Measurements from ENCODE around the gene IRF7.

DNA sequence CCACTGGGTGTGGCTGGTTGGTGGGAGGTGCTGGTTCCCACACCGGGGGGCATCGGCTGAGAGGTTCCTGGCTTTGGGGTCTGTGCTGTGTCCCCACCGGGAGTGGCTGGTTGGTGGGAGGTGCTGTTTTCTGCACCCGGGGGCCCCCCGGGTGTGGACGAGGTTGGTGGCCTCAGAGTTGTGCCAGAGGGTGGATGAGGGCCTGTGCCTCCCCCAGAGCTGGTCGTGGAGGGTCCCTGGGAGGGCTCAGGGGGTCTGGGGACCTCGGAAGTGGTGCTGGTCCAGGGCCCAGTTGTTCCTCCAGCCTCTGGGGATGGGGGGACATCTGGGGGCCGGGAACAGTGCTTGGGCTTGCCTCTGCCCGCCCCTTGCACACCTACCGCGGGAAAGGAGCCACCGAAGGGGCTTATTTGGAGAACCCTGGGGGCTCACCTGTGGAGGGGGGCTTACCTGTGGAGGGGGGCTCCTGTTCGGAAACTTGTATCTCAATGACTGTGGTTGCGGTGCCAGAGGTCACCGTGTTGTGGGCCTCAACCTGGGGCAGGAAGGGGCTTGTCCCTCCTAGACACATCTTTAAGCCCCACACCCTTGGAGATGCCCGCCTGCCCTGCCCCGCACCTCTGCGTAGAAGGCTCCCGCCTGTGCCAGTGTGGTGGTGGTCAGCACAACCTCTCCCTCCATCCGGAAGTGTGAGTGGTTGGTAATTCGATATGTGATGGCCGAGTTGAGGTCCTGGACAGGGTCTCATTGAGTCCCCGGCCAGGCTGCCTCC lies 3.3 kb upstream of the IRF7 start:
- TF ChIP-seq POLR2AphosphoS5 (IDR thresholded peaks at IDR 0.05; ENCODE audit: low read depth, low read length) (no peak), NRF1 (IDR thresholded peaks at IDR 0.05; ENCODE audit: low read depth, low read length) (no peak), EP300 (IDR thresholded peaks at IDR 0.05; ENCODE audit: borderline replicate concordance in 1 of 2, low read depth in 1 of 2, low read length in 1 of 2) (no peak), RCOR1 (IDR thresholded peaks at IDR 0.05; ENCODE audit: low read length) (no peak), RFX5 (IDR thresholded peaks at IDR 0.05; ENCODE audit: low read length) (no peak)
- TF ChIP-seq, protein P1, sequence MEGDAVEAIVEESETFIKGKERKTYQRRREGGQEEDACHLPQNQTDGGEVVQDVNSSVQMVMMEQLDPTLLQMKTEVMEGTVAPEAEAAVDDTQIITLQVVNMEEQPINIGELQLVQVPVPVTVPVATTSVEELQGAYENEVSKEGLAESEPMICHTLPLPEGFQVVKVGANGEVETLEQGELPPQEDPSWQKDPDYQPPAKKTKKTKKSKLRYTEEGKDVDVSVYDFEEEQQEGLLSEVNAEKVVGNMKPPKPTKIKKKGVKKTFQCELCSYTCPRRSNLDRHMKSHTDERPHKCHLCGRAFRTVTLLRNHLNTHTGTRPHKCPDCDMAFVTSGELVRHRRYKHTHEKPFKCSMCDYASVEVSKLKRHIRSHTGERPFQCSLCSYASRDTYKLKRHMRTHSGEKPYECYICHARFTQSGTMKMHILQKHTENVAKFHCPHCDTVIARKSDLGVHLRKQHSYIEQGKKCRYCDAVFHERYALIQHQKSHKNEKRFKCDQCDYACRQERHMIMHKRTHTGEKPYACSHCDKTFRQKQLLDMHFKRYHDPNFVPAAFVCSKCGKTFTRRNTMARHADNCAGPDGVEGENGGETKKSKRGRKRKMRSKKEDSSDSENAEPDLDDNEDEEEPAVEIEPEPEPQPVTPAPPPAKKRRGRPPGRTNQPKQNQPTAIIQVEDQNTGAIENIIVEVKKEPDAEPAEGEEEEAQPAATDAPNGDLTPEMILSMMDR (IDR thresholded peaks at IDR 0.05): no peak
- TF ChIP-seq, protein P2, sequence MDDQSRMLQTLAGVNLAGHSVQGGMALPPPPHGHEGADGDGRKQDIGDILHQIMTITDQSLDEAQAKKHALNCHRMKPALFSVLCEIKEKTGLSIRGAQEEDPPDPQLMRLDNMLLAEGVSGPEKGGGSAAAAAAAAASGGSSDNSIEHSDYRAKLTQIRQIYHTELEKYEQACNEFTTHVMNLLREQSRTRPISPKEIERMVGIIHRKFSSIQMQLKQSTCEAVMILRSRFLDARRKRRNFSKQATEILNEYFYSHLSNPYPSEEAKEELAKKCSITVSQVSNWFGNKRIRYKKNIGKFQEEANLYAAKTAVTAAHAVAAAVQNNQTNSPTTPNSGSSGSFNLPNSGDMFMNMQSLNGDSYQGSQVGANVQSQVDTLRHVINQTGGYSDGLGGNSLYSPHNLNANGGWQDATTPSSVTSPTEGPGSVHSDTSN (IDR thresholded peaks at IDR 0.05): no peak

All from SK-N-SH (cell line).